MM.1S (cell line): ENCODE results near the gene PIGZ.

Experiments used
- DNase-seq: peaks from one replicate; pipeline ENCODE4 v3.0.0-alpha.2; 2015
- H2AFZ ChIP-seq: fragments of 300-600 bp; sonication (generic); 2 replicates; pipeline ENCODE4 v1.6.0; 2016; ENCODE audit warnings: antibody characterized with exemption, low read length
- H3F3A ChIP-seq: fragments of 300-600 bp; sonication (generic); 2 replicates; pipeline ENCODE4 v1.6.1; 2016; ENCODE audit warnings: mild to moderate bottlenecking, antibody characterized with exemption, low read length, moderate library complexity, mixed read lengths; ENCODE audit not compliant: insufficient read depth
- H3K27ac ChIP-seq: fragments of 300-600 bp; sonication (generic); 2 replicates; pipeline ENCODE4 v1.5.1; 2016; ENCODE audit warnings: mild to moderate bottlenecking, low read length
- H3K27me3 ChIP-seq: fragments of 300-600 bp; sonication (generic); replicated peaks from 2 replicates; pipeline ENCODE4 v1.6.0; 2016; ENCODE audit warnings: low read length; ENCODE audit not compliant: insufficient read depth
- H3K36me3 ChIP-seq: fragments of 300-600 bp; sonication (generic); replicated peaks from 2 replicates; pipeline ENCODE4 v1.6.1; 2016; ENCODE audit warnings: mild to moderate bottlenecking, low read length, mixed read lengths; ENCODE audit not compliant: insufficient read depth
- H3K4me1 ChIP-seq: fragments of 300-600 bp; sonication (generic); 2 replicates; pipeline ENCODE4 v1.6.1; 2016; ENCODE audit warnings: low read length, mixed read lengths
- H3K4me2 ChIP-seq: fragments of 300-600 bp; sonication (generic); 2 replicates; pipeline ENCODE4 v1.6.0; 2016; ENCODE audit warnings: low read depth, low read length
- H3K4me3 ChIP-seq: fragments of 300-600 bp; sonication (generic); 2 replicates; pipeline ENCODE4 v1.5.1; 2016; ENCODE audit warnings: low read length, mixed read lengths
- H3K79me2 ChIP-seq: fragments of 300-600 bp; sonication (generic); 2 replicates; pipeline ENCODE4 v1.6.1; 2016; ENCODE audit warnings: mixed run types, low read length, mixed read lengths
- H3K9ac ChIP-seq: fragments of 300-600 bp; sonication (generic); 2 replicates; pipeline ENCODE4 v1.6.1; 2016; ENCODE audit warnings: low read length, mixed read lengths
- H3K9me2 ChIP-seq: fragments of 300-600 bp; sonication (generic); replicated peaks from 2 replicates; pipeline ENCODE4 v1.6.1; 2016; ENCODE audit warnings: mild to moderate bottlenecking, low read length, mixed read lengths; ENCODE audit not compliant: insufficient read depth
- H3K9me3 ChIP-seq: fragments of 300-600 bp; sonication (generic); replicated peaks from 2 replicates; pipeline ENCODE4 v1.6.1; 2016; ENCODE audit warnings: mild to moderate bottlenecking, low read length, mixed read lengths; ENCODE audit not compliant: insufficient read depth
- H4K20me1 ChIP-seq: fragments of 300-600 bp; sonication (generic); 2 replicates; pipeline ENCODE4 v1.6.1; 2016; ENCODE audit warnings: mild to moderate bottlenecking, low read length, moderate library complexity, mixed read lengths; ENCODE audit not compliant: insufficient read depth
- CTCF ChIP-seq: fragments of 300-600 bp; sonication (generic); IDR thresholded peaks from 2 replicates; pipeline ENCODE4 v1.5.1; 2016; ENCODE audit warnings: antibody characterized with exemption, low read length, mixed read lengths
- EZH2 ChIP-seq: fragments of 300-600 bp; sonication (generic); optimal IDR thresholded peaks from 2 replicates; pipeline ENCODE3; 2017; ENCODE audit warnings: low read depth, mild to moderate bottlenecking, antibody characterized with exemption, low read length, mixed read lengths
- EZH2phosphoT487 ChIP-seq: fragments of 300-600 bp; sonication (generic); IDR thresholded peaks from 2 replicates; pipeline ENCODE4 v1.6.1; 2018; ENCODE audit warnings: antibody characterized with exemption, low read length

PIGZ gene

GRCh38 chr3:197014942-197015575, 46.4 kb upstream of the PIGZ start:
- H3K79me2 ChIP-seq = no peaks in the 10 kb centered on the region
- H3K9me3 ChIP-seq = no peaks in the 10 kb centered on the region
- DNase-seq = no peak
- no peak overlapping the region for H3K4me2 ChIP-seq
- no peak overlapping the region for H3K9ac ChIP-seq
- H3K27ac ChIP-seq = no peak overlapping the region
- no peaks in the 10 kb centered on the region for H3K4me1 ChIP-seq
- TF ChIP-seq EZH2phosphoT487 (no peak), CTCF (no peak), EZH2 (no peak)
- no peaks in the 10 kb centered on the region for H4K20me1 ChIP-seq
- no peak overlapping the region for H2AFZ ChIP-seq
- no peak overlapping the region for H3K4me3 ChIP-seq
- H3K9me2 ChIP-seq = no peaks in the 10 kb centered on the region
- no peaks in the 10 kb centered on the region for H3K36me3 ChIP-seq
- H3K27me3 ChIP-seq = no peaks in the 10 kb centered on the region
- H3F3A ChIP-seq = no peaks in the 10 kb centered on the region

DNA sequence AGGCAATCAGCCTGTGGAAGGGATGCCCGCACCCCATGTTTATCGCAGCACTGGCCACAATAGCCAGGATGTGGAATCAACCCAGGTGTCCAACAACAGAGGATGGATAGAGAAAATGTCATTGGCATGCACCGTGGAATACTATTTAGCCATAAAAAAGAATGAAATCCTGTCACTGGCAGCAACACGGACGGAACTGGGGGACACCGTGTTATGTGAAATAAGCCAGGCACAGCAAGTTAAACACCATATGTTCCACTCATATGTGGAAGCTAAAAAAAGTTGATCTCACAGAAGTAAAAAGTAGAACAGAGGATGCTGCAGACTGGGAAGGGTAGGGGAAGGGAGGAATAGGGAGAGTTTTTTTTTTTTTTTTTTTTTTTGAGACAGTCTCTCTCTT, 45.4 kb upstream of the PIGZ start:
- Histone ChIP-seq H3K27ac (no peak overlapping the region), H3K4me1 (no peaks in the 10 kb centered on the region)
- TF ChIP-seq CTCF (no peak), EZH2phosphoT487 (no peak), EZH2 (no peak)

DNA sequence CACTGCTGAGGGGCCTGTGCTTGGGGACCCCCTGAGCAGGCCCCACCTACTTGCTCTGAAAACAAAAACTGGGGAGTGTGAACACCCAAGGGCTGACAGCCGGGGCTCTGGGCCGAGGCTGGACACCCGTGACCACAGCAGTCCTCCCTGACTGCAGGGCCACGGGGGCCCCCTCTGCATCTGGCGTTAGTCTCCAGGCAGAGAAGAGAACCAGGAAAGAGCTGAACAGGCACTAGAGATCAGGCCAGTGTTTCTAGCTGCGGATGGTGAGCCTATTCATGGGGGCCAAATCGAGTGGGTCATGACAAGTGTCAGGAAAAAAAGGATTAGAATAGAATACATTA, 43.9 kb upstream of the PIGZ start:
- no peaks in the 10 kb centered on the region for H3K36me3 ChIP-seq
- no peak overlapping the region for H2AFZ ChIP-seq
- H3K4me1 ChIP-seq = no peaks in the 10 kb centered on the region
- no peak overlapping the region for H3K9ac ChIP-seq
- H3K79me2 ChIP-seq = no peaks in the 10 kb centered on the region
- no peak overlapping the region for H3K27ac ChIP-seq
- H3F3A ChIP-seq = no peaks in the 10 kb centered on the region
- no peak overlapping the region for H3K4me2 ChIP-seq
- TF ChIP-seq EZH2 (no peak), EZH2phosphoT487 (no peak), CTCF (no peak)
- no peaks in the 10 kb centered on the region for H3K9me2 ChIP-seq
- no peaks in the 10 kb centered on the region for H4K20me1 ChIP-seq
- no peaks in the 10 kb centered on the region for H3K9me3 ChIP-seq
- no peak for DNase-seq
- no peaks in the 10 kb centered on the region for H3K27me3 ChIP-seq
- H3K4me3 ChIP-seq = no peak overlapping the region

More for the DNA sequence above, 45.4 kb upstream of the PIGZ start:
- H3K27me3 ChIP-seq = no peaks in the 10 kb centered on the region
- H3K9ac ChIP-seq = no peak overlapping the region
- H4K20me1 ChIP-seq = no peaks in the 10 kb centered on the region
- no peaks in the 10 kb centered on the region for H3K9me3 ChIP-seq
- no peak overlapping the region for H2AFZ ChIP-seq
- H3K36me3 ChIP-seq = no peaks in the 10 kb centered on the region
- H3K79me2 ChIP-seq = no peaks in the 10 kb centered on the region
- no peak overlapping the region for H3K4me3 ChIP-seq
- H3K4me2 ChIP-seq = no peak overlapping the region
- no peak for DNase-seq
- no peaks in the 10 kb centered on the region for H3F3A ChIP-seq
- H3K9me2 ChIP-seq = no peaks in the 10 kb centered on the region
